Right ventricle myocardium inferior (tissue), 1 donor: Measurements from ENCODE around the gene RBPMS2. TPM values are rescaled to one million over a fixed set of nuclear protein-coding genes. Genes with fewer than 3 reads are reported as not detected.
A peak's percentile ranks its signal among the peaks of the same experiment; 100 is the strongest.

Source experiments
- ATAC-seq: fragments of 200-7000 bp; cut with Tn5 transposase; one replicate; pipeline ENCODE4 v1.9.1; 2020; ENCODE audit warnings: mild to moderate bottlenecking, moderate library complexity
- DNase-seq: peaks from one replicate; pipeline ENCODE4 v3.0.0; 2021; ENCODE audit errors: missing footprints
- intact Hi-C: fragments of 100-400 bp; cut with DNase I; formaldehyde crosslinking; loops from one replicate; pipeline ENCODE4 v1.11.0; 2022
- total RNA-seq: library from RNA; stranded (reverse); fragmentation: NEBNext Ultra II Directional; extraction: Animal tissue kit (Norgen Biotek cat#: 25700); gene quantifications from one replicate; pipeline ENCODE4 v1.2.1, GENCODE V29; 2021
- donor health status: DM: no; HTN: yes; CAD: no; lungs with severe emphysema.

Gene RBPMS2
- total RNA-seq, 1 donor from 2014 or later = 255 TPM

- DNase-seq = no peak
- ATAC-seq = no peak
- intact Hi-C loops = no loop called here
These were observed 11.5 kb downstream of the RBPMS2 start for GRCh38 chr15:64763874-64764273.

GRCh38 chr15:64763462-64763861 lies 11.9 kb downstream of the RBPMS2 start:
- DNase-seq (no peak), ATAC-seq (no peak)
- intact Hi-C loops = no loop called here

- ATAC-seq = no peak
- intact Hi-C loops = no loop called here
- no peak for DNase-seq
These were observed 12.4 kb downstream of the RBPMS2 start for GRCh38 chr15:64763021-64763420.

- intact Hi-C loops = no loop called here
- no peak for DNase-seq
- no peak for ATAC-seq
These were observed 12.8 kb downstream of the RBPMS2 start for GRCh38 chr15:64762546-64762945.

GRCh38 chr15:64761156-64761555 lies 14.2 kb downstream of the RBPMS2 start:
- DNase-seq (no peak), ATAC-seq (peak; percentile 43)
- intact Hi-C loops = no loop called here

GRCh38 chr15:64760056-64760455 lies 15.3 kb downstream of the RBPMS2 start:
- ATAC-seq (no peak), DNase-seq (no peak)
- intact Hi-C loops = no loop called here

- ATAC-seq (no peak), DNase-seq (no peak)
- intact Hi-C loops = no loop called here
These were observed 19.9 kb downstream of the RBPMS2 start for GRCh38 chr15:64755427-64755940.

GRCh38 chr15:64754663-64755426 lies 20.5 kb downstream of the RBPMS2 start:
- intact Hi-C loops = no loop called here
- peak; percentile 41 for ATAC-seq
- DNase-seq = peak; percentile 55

- no peak for ATAC-seq
- DNase-seq = no peak
- intact Hi-C loops = no loop called here
These were observed 21.8 kb downstream of the RBPMS2 start for GRCh38 chr15:64753480-64754185.

- no peak for ATAC-seq
- intact Hi-C loops = no loop called here
- no peak for DNase-seq
These were observed 23.9 kb downstream of the RBPMS2 start for GRCh38 chr15:64751464-64751863.

GRCh38 chr15:64749999-64750657 lies 25.3 kb downstream of the RBPMS2 start:
- DNase-seq (no peak), ATAC-seq (peak; percentile 40)
- intact Hi-C loops = no loop called here

GRCh38 chr15:64749167-64749566 lies 26.2 kb downstream of the RBPMS2 start:
- intact Hi-C loops = no loop called here
- ATAC-seq = peak; percentile 33
- no peak for DNase-seq

- intact Hi-C loops = no loop called here
- no peak for ATAC-seq
- DNase-seq = no peak
These were observed 27.1 kb downstream of the RBPMS2 start for GRCh38 chr15:64748251-64748650.

GRCh38 chr15:64747578-64747977 lies 27.8 kb downstream of the RBPMS2 start:
- intact Hi-C loops = no loop called here
- DNase-seq (no peak), ATAC-seq (peak; percentile 21)

- ATAC-seq (no peak), DNase-seq (no peak)
- intact Hi-C loops = no loop called here
These were observed 28.5 kb downstream of the RBPMS2 start for GRCh38 chr15:64746921-64747320.

- DNase-seq (no peak), ATAC-seq (no peak)
- intact Hi-C loops = no loop called here
These were observed 29.0 kb downstream of the RBPMS2 start for GRCh38 chr15:64746356-64746755.

- DNase-seq (no peak), ATAC-seq (no peak)
- intact Hi-C loops = loop anchor here (5.0 kb wide), 1 partner anchor 34 kb away; the partner anchor contains the start of gene RBPMS2
These were observed 31.7 kb downstream of the RBPMS2 start for GRCh38 chr15:64743691-64744090.

GRCh38 chr15:64742921-64743320 lies 32.5 kb downstream of the RBPMS2 start:
- DNase-seq (no peak), ATAC-seq (no peak)
- intact Hi-C loops = loop anchor here (5.0 kb wide), 1 partner anchor 34 kb away; the partner anchor contains the start of gene RBPMS2

GRCh38 chr15:64742385-64742784 lies 33.0 kb downstream of the RBPMS2 start:
- ATAC-seq (peak; percentile 20), DNase-seq (peak; percentile 60)
- intact Hi-C loops = loop anchor here (5.0 kb wide), 1 partner anchor 35 kb away; the partner anchor contains the start of gene RBPMS2
